ENCODE data around the gene GLB1L3. TPM values are rescaled to one million over a fixed set of nuclear protein-coding genes. Genes with fewer than 3 reads are reported as not detected.

GLB1L3 gene
- total RNA-seq, 2 experiments from 2014 or later, result 11.2 to 11.9 TPM

- H3K4me3 Mint-ChIP-seq, result no peak overlapping the region
- H3K36me3 Mint-ChIP-seq (ENCODE audit: low read depth), result peaks cover 25% of the 10 kb centered on the region
- ATAC-seq (peak; percentile 20), DNase-seq (peak; percentile 53)
- CTCF ChIA-PET, result interaction anchor here (0.7 to 2.3 kb wide), 5 partner anchors 10 to 27 kb away, joined by 3 to 12 read pairs (median 5); partner anchors contain the start of gene GLB1L3
- intact Hi-C loops (cut with micrococcal nuclease), result no loop called here
- POLR2A ChIA-PET, result interaction anchor here (1.1 to 2.1 kb wide), 5 partner anchors 15 to 29 kb away, joined by 3 to 10 read pairs (median 6); partner anchors contain the start of genes NCAPD3 and VPS26B
- no peak for TF ChIP-seq CTCF (IDR thresholded peaks at IDR 0.05)
- no peaks in the 10 kb centered on the region for H3K27me3 Mint-ChIP-seq
- H3K27ac Mint-ChIP-seq, result peak overlapping the region; percentile 89
- peaks cover 23% of the 10 kb centered on the region for H3K4me1 Mint-ChIP-seq (ENCODE audit: low read depth)
- no peaks in the 10 kb centered on the region for H3K9me3 Mint-ChIP-seq
Observed at GRCh38 chr11:134248910-134249480, 27.2 kb upstream of the GLB1L3 start.

GRCh38 chr11:134250246-134250645, 25.9 kb upstream of the GLB1L3 start:
- POLR2A ChIA-PET, result interaction anchor here (1.7 kb wide), 1 partner anchor 26 kb away, joined by 10 read pairs; the partner anchor contains the start of genes NCAPD3 and VPS26B
- H3K4me3 Mint-ChIP-seq, result no peak overlapping the region

GRCh38 chr11:134250675-134251074, 25.5 kb upstream of the GLB1L3 start:
- no peak for DNase-seq
- Mint-ChIP-seq H3K9me3 (no peaks in the 10 kb centered on the region), H3K27me3 (no peaks in the 10 kb centered on the region), H3K36me3 (ENCODE audit: low read depth) (peaks cover 22% of the 10 kb centered on the region), H3K27ac (no peak overlapping the region), H3K4me3 (no peak overlapping the region), H3K4me1 (ENCODE audit: low read depth) (peaks cover 33% of the 10 kb centered on the region)
- no peak for ATAC-seq
- ChIA-PET CTCF (interaction anchor here (1.5 to 2.3 kb wide), 4 partner anchors 11 to 43 kb away, joined by 7 to 12 read pairs (median 8); partner anchors contain the start of genes NCAPD3 and VPS26B), POLR2A (interaction anchor here (1.7 kb wide), 1 partner anchor 26 kb away, joined by 10 read pairs; the partner anchor contains the start of genes NCAPD3 and VPS26B)
- intact Hi-C loops (cut with micrococcal nuclease), result no loop called here
- TF ChIP-seq CTCF (IDR thresholded peaks at IDR 0.05), result no peak

More at GRCh38 chr11:134250246-134250645, 25.9 kb upstream of the GLB1L3 start:
- Mint-ChIP-seq H3K36me3 (ENCODE audit: low read depth) (peaks cover 22% of the 10 kb centered on the region), H3K4me1 (ENCODE audit: low read depth) (peaks cover 31% of the 10 kb centered on the region), H3K9me3 (no peaks in the 10 kb centered on the region), H3K27me3 (no peaks in the 10 kb centered on the region), H3K27ac (peak overlapping the region; percentile 25)
- DNase-seq, result no peak
- intact Hi-C loops (cut with micrococcal nuclease), result no loop called here
- CTCF ChIA-PET, result interaction anchor here (2.3 kb wide), 1 partner anchor 12 kb away, joined by 12 read pairs; no protein-coding TSS in a partner anchor
- TF ChIP-seq CTCF (IDR thresholded peaks at IDR 0.05), result no peak
- no peak for ATAC-seq

GRCh38 chr11:134252346-134253187, 23.6 kb upstream of the GLB1L3 start:
- Mint-ChIP-seq H3K27me3 (no peaks in the 10 kb centered on the region), H3K27ac (peak overlapping the region; percentile 94), H3K36me3 (ENCODE audit: low read depth) (peaks cover 18% of the 10 kb centered on the region), H3K9me3 (no peaks in the 10 kb centered on the region), H3K4me1 (ENCODE audit: low read depth) (peaks cover 34% of the 10 kb centered on the region), H3K4me3 (peak overlapping the region; percentile 99)
- ChIA-PET CTCF (interaction anchor here (1.3 to 1.7 kb wide), 7 partner anchors 9 to 45 kb away, joined by 3 to 8 read pairs (median 5); partner anchors contain the start of genes NCAPD3 and VPS26B), POLR2A (interaction anchor here (0.7 to 3.3 kb wide), 4 partner anchors 21 to 28 kb away, joined by 3 to 18 read pairs (median 7); partner anchors contain the start of genes GLB1L3, NCAPD3 and VPS26B)
- intact Hi-C loops (cut with micrococcal nuclease), result no loop called here
- DNase-seq (peak; percentile 58), ATAC-seq (peak; percentile 11)
- no peak for TF ChIP-seq CTCF (IDR thresholded peaks at IDR 0.05)
